Panc1 (cell line): ENCODE measurements around the gene SLC25A38.

ENCODE experiments used
- POLR2AphosphoS5 ChIP-seq: IDR thresholded peaks from 2 replicates; pipeline ENCODE4 v1.6.1; 2012; ENCODE audit warnings: mild to moderate bottlenecking, low read depth, low read length, moderate library complexity
- TF ChIP-seq, protein P1 (sequence below): fragments of 450-650 bp; IDR thresholded peaks from 2 replicates; pipeline ENCODE4 v1.5.1; 2017; ENCODE audit warnings: mild to moderate bottlenecking

DNA sequence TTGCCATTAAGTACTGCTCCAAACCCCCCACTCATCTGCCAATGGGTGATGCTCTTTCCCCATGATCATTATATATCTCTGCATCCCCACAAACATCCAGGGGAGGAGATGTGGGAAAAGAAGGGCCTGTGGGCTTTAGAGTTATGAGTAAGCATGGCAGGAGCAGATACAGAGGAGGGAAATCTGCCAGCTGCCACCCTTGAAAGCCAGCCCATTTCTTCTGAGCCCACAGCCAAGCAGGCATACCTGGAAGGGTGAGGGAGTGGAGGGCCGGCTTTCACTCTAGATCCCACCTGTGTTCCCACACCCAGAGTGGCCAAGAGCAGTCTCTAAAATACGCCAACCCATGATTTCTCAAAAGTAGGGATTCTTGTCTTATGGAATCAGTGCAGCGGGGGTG lies 1.7 kb upstream of the SLC25A38 start:
- no peak for TF ChIP-seq POLR2AphosphoS5
- TF ChIP-seq, protein P1, sequence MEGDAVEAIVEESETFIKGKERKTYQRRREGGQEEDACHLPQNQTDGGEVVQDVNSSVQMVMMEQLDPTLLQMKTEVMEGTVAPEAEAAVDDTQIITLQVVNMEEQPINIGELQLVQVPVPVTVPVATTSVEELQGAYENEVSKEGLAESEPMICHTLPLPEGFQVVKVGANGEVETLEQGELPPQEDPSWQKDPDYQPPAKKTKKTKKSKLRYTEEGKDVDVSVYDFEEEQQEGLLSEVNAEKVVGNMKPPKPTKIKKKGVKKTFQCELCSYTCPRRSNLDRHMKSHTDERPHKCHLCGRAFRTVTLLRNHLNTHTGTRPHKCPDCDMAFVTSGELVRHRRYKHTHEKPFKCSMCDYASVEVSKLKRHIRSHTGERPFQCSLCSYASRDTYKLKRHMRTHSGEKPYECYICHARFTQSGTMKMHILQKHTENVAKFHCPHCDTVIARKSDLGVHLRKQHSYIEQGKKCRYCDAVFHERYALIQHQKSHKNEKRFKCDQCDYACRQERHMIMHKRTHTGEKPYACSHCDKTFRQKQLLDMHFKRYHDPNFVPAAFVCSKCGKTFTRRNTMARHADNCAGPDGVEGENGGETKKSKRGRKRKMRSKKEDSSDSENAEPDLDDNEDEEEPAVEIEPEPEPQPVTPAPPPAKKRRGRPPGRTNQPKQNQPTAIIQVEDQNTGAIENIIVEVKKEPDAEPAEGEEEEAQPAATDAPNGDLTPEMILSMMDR = no peak
